GM18867 (cell line): ENCODE results near the gene DHPS.
"Not testable (repeated sequence)": the region's sequence is repeated elsewhere in the genome, so short reads cannot be mapped to it uniquely, and the experiment has no call there.

Source experiments
- ATAC-seq: cut with Tn5 transposase; IDR thresholded peaks from one replicate; pipeline ENCODE4 v1.9.1; 2021; ENCODE audit warnings: mild to moderate bottlenecking, moderate library complexity; ENCODE audit not compliant: unreplicated experiment

DHPS gene

GRCh38 chr19:12647490-12648071 is 34.1 kb downstream of the DHPS start:
- no peak for ATAC-seq

- no peak for ATAC-seq
These were observed 34.6 kb downstream of the DHPS start for GRCh38 chr19:12647047-12647446.

- ATAC-seq = no peak
These were observed 35.1 kb downstream of the DHPS start for GRCh38 chr19:12646551-12646950.

- ATAC-seq = not testable (repeated sequence)
These were observed 38.0 kb downstream of the DHPS start for GRCh38 chr19:12643716-12644115.

- no peak for ATAC-seq
These were observed 39.2 kb downstream of the DHPS start for GRCh38 chr19:12642506-12642905.

GRCh38 chr19:12641456-12641855 is 40.2 kb downstream of the DHPS start:
- no peak for ATAC-seq

- ATAC-seq = no peak
These were observed 41.6 kb downstream of the DHPS start for GRCh38 chr19:12639901-12640613.

GRCh38 chr19:12638611-12639182 is 43.0 kb downstream of the DHPS start:
- no peak for ATAC-seq

GRCh38 chr19:12636631-12637030 is 45.0 kb downstream of the DHPS start:
- no peak for ATAC-seq

GRCh38 chr19:12629215-12629614 is 52.5 kb downstream of the DHPS start:
- no peak for ATAC-seq

- ATAC-seq = no peak
These were observed 53.3 kb downstream of the DHPS start for GRCh38 chr19:12628040-12629022.

GRCh38 chr19:12626958-12627357 is 54.7 kb downstream of the DHPS start:
- no peak for ATAC-seq
